Suprapubic skin (tissue), 4 donors: ENCODE measurements around the gene NEK2.

Source experiments
- CTCF ChIP-seq, 2 donors: fragments of 200-600 bp in 1 of 2; fragments of 450-650 bp in 1 of 2; sonication (generic) in 1 of 2; IDR thresholded peaks; one replicate each; pipeline ENCODE4 v1.5.1; 2016 to 2019; ENCODE audit warnings: antibody characterized with exemption in 2 of 2, mild to moderate bottlenecking in 1 of 2, moderate library complexity in 1 of 2
- POLR2A ChIP-seq, 2 donors: fragments of 450-650 bp; IDR thresholded peaks; one replicate each; pipeline ENCODE4 v1.6.1; 2017; ENCODE audit warnings: antibody characterized with exemption in 2 of 2, mild to moderate bottlenecking in 2 of 2, moderate library complexity in 2 of 2
- POLR2AphosphoS5 ChIP-seq, 3 donors: sonication (generic); formaldehyde crosslinking; IDR thresholded peaks; one replicate each; pipeline ENCODE4 v1.6.1; 2017; ENCODE audit warnings: antibody characterized with exemption in 3 of 3

- TF ChIP-seq CTCF (IDR thresholded peaks at IDR 0.05): no peak
- no peak for TF ChIP-seq POLR2A (IDR thresholded peaks at IDR 0.05)
- no peak for TF ChIP-seq POLR2AphosphoS5 (IDR thresholded peaks at IDR 0.05)
Measured at GRCh38 chr1:211646566-211646965, 28.9 kb downstream of the NEK2 start.
